Thoracic aorta (tissue), 2 donors: ENCODE data around the gene SURF1. TPM values are rescaled to one million over a fixed set of nuclear protein-coding genes. Genes with fewer than 3 reads are reported as not detected.

Experiments used
- ATAC-seq: fragments of 150-250 bp; one replicate; pipeline ENCODE4 v1.8.0; 2017; ENCODE audit warnings: low read depth; ENCODE audit not compliant: insufficient number of reproducible peaks, low FRiP score
- DNase-seq: peaks from one replicate; pipeline ENCODE4 v3.0.0-alpha.2; 2020; ENCODE audit warnings: low spot score
- H3K27ac ChIP-seq, 2 donors: fragments of 200-600 bp; sonication (generic); 1 replicate in 1 of 2; 2 replicates in 1 of 2; pipeline ENCODE4 v1.5.1; 2016; ENCODE audit warnings: mild to moderate bottlenecking in 2 of 2, moderate library complexity in 2 of 2
- H3K27me3 ChIP-seq: fragments of 200-600 bp; sonication (generic); replicated peaks from 2 replicates; pipeline ENCODE4 v1.6.0; 2016; ENCODE audit warnings: mild to moderate bottlenecking; ENCODE audit not compliant: insufficient read depth
- H3K36me3 ChIP-seq: fragments of 200-600 bp; sonication (generic); one replicate; pipeline ENCODE4 v1.5.1; 2016
- H3K4me1 ChIP-seq, 2 donors: fragments of 200-600 bp; sonication (generic); 1 replicate in 1 of 2; 2 replicates in 1 of 2; pipeline versions ENCODE4 v1.5.1 to v1.6.0; 2016; ENCODE audit warnings: low read depth in 2 of 2, mild to moderate bottlenecking in 1 of 2; ENCODE audit not compliant: control insufficient read depth in 1 of 2
- H3K4me3 ChIP-seq: fragments of 200-600 bp; sonication (generic); 2 replicates; pipeline ENCODE4 v1.5.1; 2016; ENCODE audit warnings: mild to moderate bottlenecking
- H3K9me3 ChIP-seq: fragments of 200-600 bp; sonication (generic); 2 replicates; pipeline ENCODE4 v1.5.1; 2016
- CTCF ChIP-seq: fragments of 200-600 bp; sonication (generic); IDR thresholded peaks from one replicate; pipeline ENCODE4 v1.5.1; 2019; ENCODE audit warnings: antibody characterized with exemption
- total RNA-seq, 2 donors: library from RNA; depleted of rRNA; stranded (reverse); fragments of >200 nt; gene quantifications; one replicate each; pipeline versions ENCODE4 v1.1.0 to v1.2.3, GENCODE V29; 2016

SURF1 gene
- total RNA-seq, 2 donors from 2014 or later: 47.6 to 66.6 TPM

GRCh38 chr9:133384736-133385321 is 28.5 kb upstream of the SURF1 start:
- Histone ChIP-seq H3K36me3 (no peaks in the 10 kb centered on the region), H3K27me3 (no peaks in the 10 kb centered on the region), H3K27ac (no peak overlapping the region), H3K9me3 (no peaks in the 10 kb centered on the region), H3K4me1 (no peaks in the 10 kb centered on the region), H3K4me3 (no peak overlapping the region)
- ATAC-seq: no peak
- DNase-seq: no peak
- no peak for TF ChIP-seq CTCF

- Histone ChIP-seq H3K36me3 (no peaks in the 10 kb centered on the region), H3K9me3 (no peaks in the 10 kb centered on the region), H3K4me3 (no peak overlapping the region), H3K4me1 (no peaks in the 10 kb centered on the region), H3K27ac (no peak overlapping the region), H3K27me3 (no peaks in the 10 kb centered on the region)
- no peak for TF ChIP-seq CTCF
- no peak for DNase-seq
- ATAC-seq: no peak
These were observed 27.2 kb upstream of the SURF1 start for GRCh38 chr9:133383438-133383837.

GRCh38 chr9:133382507-133383141 is 26.3 kb upstream of the SURF1 start:
- no peaks in the 10 kb centered on the region for H3K36me3 ChIP-seq
- H3K4me1 ChIP-seq: no peaks in the 10 kb centered on the region
- H3K27me3 ChIP-seq: no peaks in the 10 kb centered on the region
- no peak overlapping the region for H3K27ac ChIP-seq
- TF ChIP-seq CTCF: no peak
- no peak for DNase-seq
- ATAC-seq: no peak
- no peaks in the 10 kb centered on the region for H3K9me3 ChIP-seq
- H3K4me3 ChIP-seq: no peak overlapping the region

GRCh38 chr9:133380734-133381133 is 24.4 kb upstream of the SURF1 start:
- H3K27me3 ChIP-seq: no peaks in the 10 kb centered on the region
- no peak overlapping the region for H3K4me3 ChIP-seq
- TF ChIP-seq CTCF: no peak
- H3K27ac ChIP-seq: no peak overlapping the region
- DNase-seq (no peak), ATAC-seq (no peak)
- H3K4me1 ChIP-seq: peaks cover 4 to 5% of the 10 kb centered on the region in 2 donors
- H3K36me3 ChIP-seq: no peaks in the 10 kb centered on the region
- no peaks in the 10 kb centered on the region for H3K9me3 ChIP-seq

GRCh38 chr9:133379153-133380086 is 23.1 kb upstream of the SURF1 start:
- H3K27ac ChIP-seq: no peak overlapping the region

More at GRCh38 chr9:133379153-133380086, 23.1 kb upstream of the SURF1 start:
- no peaks in the 10 kb centered on the region for H3K9me3 ChIP-seq
- H3K36me3 ChIP-seq: no peaks in the 10 kb centered on the region
- H3K27me3 ChIP-seq: no peaks in the 10 kb centered on the region
- H3K4me3 ChIP-seq: no peak overlapping the region
- peaks cover 7 to 9% of the 10 kb centered on the region in 2 donors for H3K4me1 ChIP-seq
- no peak for TF ChIP-seq CTCF
- DNase-seq: no peak
- no peak for ATAC-seq
